22Rv1 (cell line): ENCODE data around the gene ACTR3C.
"Not testable (repeated sequence)": the region's sequence is repeated elsewhere in the genome, so short reads cannot be mapped to it uniquely, and the experiment has no call there.

Experiments
- CTCF ChIP-seq: fragments of 450-650 bp; IDR thresholded peaks from 2 replicates; pipeline ENCODE4 v1.5.1; 2017; ENCODE audit warnings: mild to moderate bottlenecking
- ZFX ChIP-seq: fragments of 450-650 bp; IDR thresholded peaks from 2 replicates; pipeline ENCODE4 v1.6.1; 2017; ENCODE audit warnings: antibody characterized with exemption, borderline replicate concordance

- TF ChIP-seq CTCF, ZFX: not testable (repeated sequence)
Observed at GRCh38 chr7:150306377-150306776, 17.0 kb downstream of the ACTR3C start.
